Ramos (cell line): ENCODE measurements around the gene PLA2G4D.
"Not testable (repeated sequence)": the region's sequence is repeated elsewhere in the genome, so short reads cannot be mapped to it uniquely, and the experiment has no call there.

Experiments used
- in situ Hi-C: fragments of 300-500 bp; cut with MboI; formaldehyde crosslinking; loops from one replicate; pipeline ENCODE4 v1.14.3; 2022; ENCODE audit warnings: low sequenced_read_pairs; ENCODE audit not compliant: unreplicated experiment

PLA2G4D gene

GRCh38 chr15:42093966-42094365, 396 bp downstream of the PLA2G4D start:
- in situ Hi-C loops, result no loop called here

DNA sequence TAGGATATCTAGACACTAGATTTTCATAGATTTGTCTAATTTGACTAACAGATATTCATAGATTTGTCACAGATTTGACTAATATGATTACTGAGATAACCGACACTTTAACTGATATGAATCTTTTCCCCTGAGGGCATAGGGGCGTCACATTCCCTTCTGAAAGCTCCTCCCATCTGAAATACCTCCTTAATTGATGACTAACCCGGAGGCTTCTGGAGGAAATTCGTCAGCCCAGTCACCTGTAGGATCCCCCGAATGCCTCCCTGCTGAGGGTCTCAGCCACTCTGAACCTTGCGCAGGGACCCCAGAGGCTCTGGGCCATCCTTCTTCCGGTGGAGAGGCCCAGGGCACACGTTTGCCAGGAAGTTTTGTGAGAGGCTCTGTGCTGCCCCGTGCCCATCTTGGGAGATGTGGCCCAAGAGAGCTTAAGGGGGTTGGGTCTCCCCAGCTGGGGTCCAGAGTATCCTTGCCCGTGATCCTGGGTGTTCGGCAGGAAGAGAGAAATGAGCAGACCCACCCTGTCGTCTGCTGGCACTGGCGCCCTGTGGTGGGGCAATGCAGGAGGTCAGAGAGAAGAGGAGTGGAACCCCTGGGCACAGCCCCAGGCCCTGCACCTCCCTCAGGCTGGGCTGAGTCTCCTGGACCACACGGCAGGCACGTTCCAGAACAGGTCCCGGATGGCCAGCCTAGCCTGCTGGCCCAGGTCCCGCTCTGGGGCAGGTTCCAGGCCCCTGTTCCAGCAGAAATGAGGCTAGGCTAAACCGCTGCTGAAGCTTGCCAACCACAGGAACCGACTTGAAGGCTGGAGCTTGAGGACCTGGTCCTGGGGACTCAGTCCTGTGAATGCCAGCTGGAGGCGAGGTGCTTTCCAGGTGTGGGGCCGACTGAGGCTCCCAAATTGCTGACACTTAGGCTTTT, 1.7 kb downstream of the PLA2G4D start:
- in situ Hi-C loops, result no loop called here

- in situ Hi-C loops, result not testable (repeated sequence)
Observed at GRCh38 chr15:42091753-42092397, 2.5 kb downstream of the PLA2G4D start.

DNA sequence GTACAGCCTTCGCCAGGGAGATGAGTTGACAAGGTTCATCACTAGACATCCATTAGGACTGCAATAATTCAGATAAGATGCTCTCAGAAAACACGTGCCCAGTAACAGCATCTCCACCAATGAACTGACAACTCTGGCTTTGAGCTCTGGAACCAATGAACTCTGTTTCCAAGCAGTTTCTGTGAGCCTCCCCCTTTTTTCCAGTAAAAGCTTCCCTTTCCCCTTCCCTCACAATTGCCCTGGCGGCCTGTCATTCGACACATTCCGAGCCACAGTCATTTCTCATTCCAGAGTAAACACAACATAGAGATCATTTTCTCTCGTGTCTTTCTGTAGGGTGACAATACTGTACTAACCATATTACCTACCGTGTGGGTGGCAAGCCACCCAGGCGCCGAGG, 3.6 kb downstream of the PLA2G4D start:
- in situ Hi-C loops, result no loop called here

DNA sequence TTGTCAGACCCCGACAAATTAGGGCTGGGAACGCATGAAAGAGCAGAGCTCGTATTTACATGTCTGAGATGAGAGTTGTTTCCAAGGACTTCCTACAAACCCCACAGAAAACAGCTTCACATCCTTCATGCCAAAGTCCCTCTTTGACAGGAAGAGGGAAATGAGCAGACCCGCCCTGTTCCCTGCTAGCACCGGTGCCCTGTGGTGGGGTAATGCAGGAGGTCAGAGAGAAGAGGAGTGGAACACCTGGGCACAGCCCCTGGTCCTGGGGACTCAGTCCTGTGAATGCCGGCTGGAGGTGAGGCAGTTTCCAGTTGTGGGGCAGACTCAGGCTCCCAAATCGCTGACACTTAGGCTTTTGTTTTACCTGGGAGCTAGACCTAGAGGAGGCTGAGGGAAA, 4.0 kb downstream of the PLA2G4D start:
- in situ Hi-C loops, result no loop called here

DNA sequence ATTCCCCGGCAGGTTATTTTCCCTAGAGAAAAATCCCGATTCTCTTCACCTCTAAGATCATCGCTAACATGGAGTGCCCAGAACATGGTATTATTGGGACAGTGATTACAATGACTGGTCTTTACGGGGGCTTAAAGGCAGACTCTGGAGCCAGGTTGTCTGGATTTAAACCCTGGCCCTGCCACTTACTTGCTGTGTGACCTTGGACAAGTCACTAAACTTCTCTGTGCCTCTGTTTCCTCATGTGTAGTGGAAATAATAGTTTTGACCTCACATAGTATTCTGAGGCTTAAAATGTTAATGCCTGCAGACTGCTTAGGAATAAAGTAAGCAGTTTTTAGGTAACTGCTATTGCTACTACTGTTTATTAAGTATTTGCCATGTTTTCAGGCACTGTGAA, 4.4 kb downstream of the PLA2G4D start:
- in situ Hi-C loops, result no loop called here

GRCh38 chr15:42088801-42089640, 5.3 kb downstream of the PLA2G4D start:
- in situ Hi-C loops, result no loop called here

GRCh38 chr15:42087926-42088800, 6.2 kb downstream of the PLA2G4D start:
- in situ Hi-C loops, result no loop called here

GRCh38 chr15:42087460-42087859, 6.9 kb downstream of the PLA2G4D start:
- in situ Hi-C loops, result no loop called here

DNA sequence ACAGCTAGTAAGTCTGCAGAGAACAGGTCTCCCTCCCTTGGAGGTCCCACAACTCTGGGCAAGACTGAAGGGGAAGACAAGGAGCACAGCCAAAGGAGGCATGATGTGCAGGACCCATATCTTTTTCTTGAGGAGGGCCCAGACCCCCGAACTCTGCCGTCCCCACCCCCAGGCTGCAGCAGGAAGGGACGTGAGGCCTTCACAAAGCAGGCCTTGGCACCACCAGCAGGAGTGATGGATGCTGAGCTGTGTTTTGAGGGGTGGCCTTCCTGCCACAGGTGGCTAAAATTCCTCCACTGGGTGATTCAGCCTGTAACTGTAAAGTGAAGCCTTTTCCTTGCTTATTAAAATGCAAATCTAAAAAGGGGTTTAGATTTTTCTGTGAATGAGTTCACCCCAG, 8.6 kb downstream of the PLA2G4D start:
- in situ Hi-C loops, result no loop called here

DNA sequence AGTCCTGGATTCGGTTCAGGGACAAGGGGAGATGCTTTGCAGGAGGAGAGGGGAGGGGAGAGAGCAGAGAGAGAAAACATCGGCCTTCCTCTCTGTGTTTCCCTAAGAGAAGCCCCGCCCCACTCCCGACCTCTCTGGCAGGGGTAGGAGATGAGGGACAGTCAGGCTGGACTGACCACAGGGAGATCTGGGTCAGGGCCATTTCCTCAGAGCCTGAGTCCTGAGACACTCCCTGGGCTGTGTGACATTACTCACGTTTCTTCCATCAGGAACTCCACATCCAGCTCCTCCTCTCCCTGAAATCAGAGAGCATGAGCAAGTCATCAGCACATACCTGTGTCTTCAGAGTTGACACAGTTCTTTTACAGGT, 9.1 kb downstream of the PLA2G4D start:
- in situ Hi-C loops, result no loop called here

GRCh38 chr15:42084465-42085235, 9.7 kb downstream of the PLA2G4D start:
- in situ Hi-C loops, result no loop called here

DNA sequence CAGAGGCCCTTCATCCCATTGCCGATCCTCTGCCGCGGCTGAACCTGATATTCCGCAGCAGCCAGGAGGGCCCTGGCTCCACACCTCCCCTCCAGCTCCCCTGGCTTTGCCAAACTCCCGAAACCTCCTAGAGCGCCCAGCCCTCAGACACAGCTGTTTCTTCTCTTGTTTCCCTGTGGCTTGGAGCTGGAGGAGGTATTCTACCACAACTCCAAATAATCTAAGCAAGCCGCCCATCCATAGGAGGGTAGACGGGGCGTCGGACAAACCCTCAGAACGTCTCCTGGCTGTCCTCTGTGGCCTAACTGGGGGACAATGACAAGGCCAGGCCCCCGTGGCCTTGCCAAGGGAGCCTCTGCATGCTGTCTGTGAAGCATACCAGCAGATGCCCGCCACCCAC, 10.4 kb downstream of the PLA2G4D start:
- in situ Hi-C loops, result no loop called here

- in situ Hi-C loops, result no loop called here
Observed at GRCh38 chr15:42083605-42083908, 10.8 kb downstream of the PLA2G4D start.

- in situ Hi-C loops, result no loop called here
Observed at GRCh38 chr15:42082823-42083604, 11.3 kb downstream of the PLA2G4D start.

- in situ Hi-C loops, result no loop called here
Observed at GRCh38 chr15:42082141-42082540, 12.2 kb downstream of the PLA2G4D start.

GRCh38 chr15:42080919-42081830, 13.2 kb downstream of the PLA2G4D start:
- in situ Hi-C loops, result no loop called here
